LoVo (cell line): ENCODE data around the gene STIMATE.

Source experiments
- DNase-seq: peaks from one replicate; pipeline ENCODE4 v3.0.0-alpha.2; 2016; ENCODE audit warnings: low spot score

STIMATE gene

GRCh38 chr3:52865994-52866393 lies 31.4 kb downstream of the STIMATE start:
- no peak for DNase-seq

DNA sequence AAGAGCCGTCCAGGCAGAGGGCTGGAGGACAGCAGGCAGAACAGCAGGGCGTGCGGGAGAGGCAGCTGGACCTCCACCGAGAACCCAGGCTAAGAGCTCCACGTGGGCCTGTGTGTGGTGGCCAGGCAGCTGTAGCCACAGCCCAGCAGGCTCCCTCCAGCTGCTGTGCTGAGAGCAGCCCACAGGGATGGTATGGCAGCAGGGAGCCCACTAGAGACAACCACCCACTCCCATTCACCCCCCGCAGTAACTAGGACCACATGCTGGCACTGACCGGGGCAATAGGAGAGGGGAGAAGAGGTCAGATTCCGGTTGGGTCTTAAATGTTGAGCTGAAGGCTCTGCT lies 37.0 kb downstream of the STIMATE start:
- no peak for DNase-seq

GRCh38 chr3:52859686-52860423 lies 37.5 kb downstream of the STIMATE start:
- no peak for DNase-seq

DNA sequence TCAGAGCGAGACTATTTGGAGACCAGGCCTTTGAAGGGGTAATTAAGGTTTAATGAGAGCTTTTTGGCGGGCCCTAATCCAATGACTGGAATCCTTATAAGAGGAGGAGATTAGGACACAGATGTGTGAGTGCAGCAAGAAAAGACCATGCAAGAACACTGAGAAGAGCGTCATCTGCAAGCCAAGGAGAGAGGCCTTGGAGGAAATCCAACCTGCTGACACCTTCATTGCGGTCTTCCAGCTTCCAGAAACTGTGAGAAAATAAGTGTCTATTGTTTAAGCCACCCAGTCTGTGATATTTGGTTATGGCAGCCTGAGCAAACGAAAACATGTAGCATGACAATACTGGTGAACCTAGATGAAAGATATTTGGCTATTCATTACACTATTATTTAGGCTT lies 39.5 kb downstream of the STIMATE start:
- DNase-seq, result no peak

DNA sequence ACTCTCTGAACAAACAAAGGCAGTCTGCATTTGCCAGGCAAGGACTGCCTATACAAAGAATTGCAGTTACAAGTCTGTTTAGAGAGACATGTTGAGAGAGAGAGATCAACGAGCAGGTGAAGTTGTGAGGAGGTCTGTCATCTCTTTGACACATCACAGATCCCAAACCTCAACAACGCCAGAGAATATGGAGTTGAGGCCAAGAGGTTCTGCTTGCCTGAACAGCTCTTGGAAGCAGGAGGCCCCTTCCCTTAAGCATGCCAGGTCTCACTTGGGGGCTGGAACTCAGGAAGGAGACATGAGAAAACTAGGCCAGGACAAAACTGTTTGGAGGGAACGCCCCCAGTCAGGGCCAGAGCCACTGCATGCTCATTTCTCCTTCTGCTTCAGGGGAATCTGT lies 40.2 kb downstream of the STIMATE start:
- no peak for DNase-seq

GRCh38 chr3:52856666-52857065 lies 40.7 kb downstream of the STIMATE start:
- DNase-seq, result no peak

GRCh38 chr3:52854013-52854412 lies 43.3 kb downstream of the STIMATE start:
- no peak for DNase-seq

DNA sequence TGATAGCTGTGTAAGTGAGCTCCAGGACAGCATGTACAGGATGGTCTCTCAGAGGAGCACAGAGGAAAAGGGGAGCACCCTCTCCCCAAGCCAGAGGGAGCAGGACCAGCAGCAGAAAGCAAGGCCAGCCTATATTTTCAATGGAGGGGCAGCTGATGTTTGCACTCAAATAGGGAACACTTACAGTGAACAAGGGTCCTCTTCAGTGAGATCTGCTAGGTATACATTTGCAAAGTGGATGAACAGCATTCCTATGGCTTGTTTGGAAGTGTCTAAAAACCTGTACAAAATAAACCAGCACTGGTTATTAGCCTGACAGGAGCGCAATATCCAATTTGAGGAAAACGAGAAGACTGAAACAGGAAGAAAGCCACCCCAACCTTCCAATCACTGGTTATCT lies 44.9 kb downstream of the STIMATE start:
- DNase-seq, result no peak

DNA sequence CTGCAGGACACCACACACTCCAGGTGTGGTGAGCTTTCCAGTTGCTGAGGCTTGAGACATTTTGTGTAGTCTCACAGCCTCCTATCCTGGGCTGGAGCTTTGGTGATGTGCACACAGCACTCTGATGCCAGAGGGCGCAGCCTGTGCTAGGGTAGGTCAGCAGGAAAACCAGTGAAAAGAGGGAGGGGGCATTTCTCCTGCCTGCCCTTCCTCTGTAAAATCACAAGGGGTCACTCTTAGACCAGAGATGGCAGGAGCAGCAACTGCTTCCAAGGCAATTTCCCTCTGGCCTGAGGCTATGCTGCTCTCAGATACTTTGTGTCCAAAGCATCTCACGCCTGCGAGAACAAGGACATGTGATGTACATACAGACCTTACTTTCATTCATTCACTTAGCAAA lies 46.0 kb downstream of the STIMATE start:
- peak; percentile 6 for DNase-seq

DNA sequence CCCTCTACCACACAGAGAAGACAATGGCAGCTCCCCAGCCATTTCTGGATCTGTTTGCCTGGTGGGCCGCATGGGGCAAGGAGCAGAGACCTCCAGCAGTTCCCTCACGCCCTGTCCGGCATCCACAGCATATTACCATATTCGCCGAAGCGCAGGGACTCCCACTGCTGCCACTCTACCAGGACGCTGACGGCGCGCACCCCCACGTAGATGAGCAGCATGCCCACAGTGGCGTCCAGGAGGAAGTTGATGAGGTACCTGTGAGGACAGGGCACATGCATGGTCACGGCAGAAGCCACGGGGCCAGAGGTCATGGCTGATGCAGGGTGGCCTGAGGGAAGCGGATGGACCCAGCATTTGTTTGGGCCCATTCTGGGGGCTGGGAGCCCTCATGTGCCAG lies 47.7 kb downstream of the STIMATE start:
- no peak for DNase-seq

GRCh38 chr3:52848617-52849016 lies 48.7 kb downstream of the STIMATE start:
- no peak for DNase-seq

DNA sequence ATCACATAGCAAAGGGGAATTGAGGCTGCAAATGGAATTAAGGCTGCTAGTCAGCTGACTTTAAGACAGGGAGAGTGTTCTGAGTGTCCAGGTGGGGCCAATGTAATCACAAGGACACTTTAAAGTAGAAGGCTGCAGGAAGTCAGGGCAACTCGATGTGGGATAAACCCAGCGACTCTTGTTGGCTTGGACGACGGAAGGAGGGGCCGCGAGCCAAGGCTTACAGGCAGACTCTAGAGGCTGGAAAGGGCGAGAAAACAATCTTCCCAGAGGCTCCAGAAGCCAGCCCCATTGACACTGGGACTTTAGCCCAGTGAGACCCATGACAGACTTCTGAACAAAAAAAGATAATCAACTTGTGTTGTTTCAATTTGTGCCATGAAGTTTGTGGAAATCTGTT lies 49.6 kb downstream of the STIMATE start:
- DNase-seq, result no peak

- DNase-seq, result no peak
These were observed 50.1 kb downstream of the STIMATE start for GRCh38 chr3:52847241-52847640.

DNA sequence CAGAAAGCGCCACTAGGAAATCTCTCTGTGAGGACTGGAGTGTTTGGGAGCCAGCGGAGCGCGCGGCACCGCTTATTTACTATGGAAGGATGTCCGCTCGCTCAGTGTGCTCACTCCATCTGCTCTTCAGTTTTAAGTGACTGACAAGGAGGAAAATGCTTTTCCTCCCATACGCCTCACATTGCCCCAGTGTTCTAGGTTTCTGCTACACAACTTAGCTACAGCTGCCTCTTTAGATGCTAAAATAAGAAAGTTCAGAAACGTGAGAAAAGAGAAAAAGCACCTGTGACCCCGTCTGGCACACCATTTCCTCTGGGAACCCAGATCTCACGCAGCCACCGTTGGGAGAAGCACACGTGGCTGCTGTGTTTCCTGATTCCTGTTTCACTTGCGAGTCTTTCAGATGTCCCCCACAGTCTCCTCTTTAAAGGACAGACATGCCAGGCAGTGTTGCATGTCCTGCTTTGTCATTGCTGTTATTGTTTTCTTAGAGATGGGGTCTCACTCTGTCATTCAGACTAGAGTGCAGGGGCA lies 50.8 kb downstream of the STIMATE start:
- no peak for DNase-seq

DNA sequence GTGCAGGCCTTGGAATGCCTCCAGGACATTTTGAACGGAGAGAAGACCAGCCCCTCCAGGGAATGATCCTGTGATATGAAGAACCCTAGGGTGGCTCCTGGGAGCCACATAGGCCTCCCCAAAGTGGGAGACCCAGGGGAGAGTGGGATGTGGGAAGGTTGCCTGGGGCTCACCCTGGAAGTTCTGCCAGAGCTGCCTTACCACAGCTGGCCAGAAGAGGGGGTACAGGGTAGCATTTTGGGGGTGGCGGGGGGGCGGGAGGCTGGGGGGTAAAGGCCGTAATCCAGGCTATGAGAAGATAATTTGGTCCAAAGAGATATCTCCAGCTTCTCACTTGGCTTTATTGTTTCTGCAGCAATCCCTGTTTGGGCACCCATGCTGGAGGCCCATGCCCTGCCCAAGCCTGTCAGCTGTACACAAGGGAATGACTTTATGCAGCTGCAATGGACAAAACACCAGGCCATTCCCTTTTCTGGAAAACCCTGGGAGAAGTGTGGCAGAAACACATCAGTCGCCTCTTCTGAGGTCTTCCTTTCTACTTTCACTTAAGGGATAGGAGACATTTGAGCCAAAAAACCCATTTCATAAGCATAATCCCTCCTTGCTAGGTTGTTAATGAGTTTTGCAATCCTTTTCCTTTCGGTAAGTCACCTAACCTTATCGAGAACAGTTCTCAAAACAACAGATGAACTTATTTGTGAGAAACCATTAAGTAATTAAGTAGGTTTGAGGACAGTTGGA lies 51.5 kb downstream of the STIMATE start:
- DNase-seq, result no peak

DNA sequence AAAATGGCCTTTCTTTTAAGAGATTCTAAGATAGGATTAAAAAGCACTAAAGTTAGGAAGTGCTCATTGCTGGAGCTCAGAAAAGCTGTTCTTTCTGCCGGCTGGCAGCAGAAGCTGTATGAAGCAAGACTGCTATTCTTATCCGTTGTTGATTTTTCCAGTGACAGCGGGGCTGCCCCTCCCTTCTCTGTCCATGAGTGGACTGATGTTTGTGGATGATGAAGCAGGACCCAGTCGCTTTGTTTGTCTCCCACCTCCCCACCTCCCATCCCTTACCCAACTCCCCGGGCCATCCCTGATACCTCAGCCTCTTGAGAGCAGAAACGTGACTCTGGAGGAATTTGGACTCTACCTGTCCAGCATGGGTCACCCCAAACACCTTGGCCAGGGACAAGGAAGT lies 52.2 kb downstream of the STIMATE start:
- no peak for DNase-seq

DNA sequence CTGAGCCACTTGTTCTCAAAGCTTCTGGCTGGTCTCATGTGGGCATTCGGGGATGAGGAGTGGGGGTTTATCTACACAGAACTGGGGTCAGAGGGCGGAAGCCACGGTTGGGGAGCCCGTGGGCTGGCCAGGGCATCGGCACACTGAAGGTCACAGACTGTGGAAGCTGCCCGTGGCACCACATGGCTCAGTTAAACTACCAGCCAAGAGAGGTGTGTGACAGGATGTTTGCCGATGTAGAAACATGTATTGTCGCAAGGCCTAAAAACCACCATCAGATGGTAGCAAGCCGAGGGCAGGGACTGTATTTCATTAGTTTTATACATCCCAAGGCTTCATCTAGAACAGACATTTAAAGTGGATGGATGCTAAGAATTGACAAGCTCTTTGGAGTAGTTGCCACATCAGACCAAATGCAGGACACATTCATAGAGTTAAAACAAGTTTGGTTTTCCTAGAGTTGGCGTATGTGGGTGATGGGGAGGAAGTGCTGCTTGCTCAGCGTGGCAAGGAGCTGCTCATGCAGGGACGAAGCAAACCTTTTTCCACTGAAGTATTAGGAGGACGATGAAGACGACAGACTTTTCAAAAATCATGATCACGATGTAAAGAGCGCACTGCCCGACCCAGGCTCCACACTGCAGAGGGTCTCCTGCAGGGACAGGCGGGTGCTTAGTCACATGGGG lies 52.9 kb downstream of the STIMATE start:
- no peak for DNase-seq

DNA sequence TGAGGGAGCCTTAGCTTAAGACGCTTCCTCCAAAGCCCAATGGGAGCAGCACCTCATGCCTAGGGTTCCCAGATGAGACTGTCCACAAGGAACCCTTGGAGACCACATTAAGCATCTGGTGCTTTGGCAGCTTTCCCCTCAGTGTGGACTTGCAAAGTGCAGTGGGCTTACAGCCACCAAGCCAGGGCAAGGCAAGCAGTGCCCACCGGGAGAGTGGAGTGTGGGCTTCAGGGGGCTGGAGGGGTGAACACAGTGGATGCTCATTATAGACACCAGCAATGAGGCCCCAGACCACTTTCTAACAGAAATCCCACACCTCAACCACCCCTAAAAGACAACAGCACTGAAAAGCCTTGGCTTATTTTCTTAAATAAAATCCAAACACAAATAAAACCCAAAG lies 53.5 kb downstream of the STIMATE start:
- DNase-seq, result no peak

DNA sequence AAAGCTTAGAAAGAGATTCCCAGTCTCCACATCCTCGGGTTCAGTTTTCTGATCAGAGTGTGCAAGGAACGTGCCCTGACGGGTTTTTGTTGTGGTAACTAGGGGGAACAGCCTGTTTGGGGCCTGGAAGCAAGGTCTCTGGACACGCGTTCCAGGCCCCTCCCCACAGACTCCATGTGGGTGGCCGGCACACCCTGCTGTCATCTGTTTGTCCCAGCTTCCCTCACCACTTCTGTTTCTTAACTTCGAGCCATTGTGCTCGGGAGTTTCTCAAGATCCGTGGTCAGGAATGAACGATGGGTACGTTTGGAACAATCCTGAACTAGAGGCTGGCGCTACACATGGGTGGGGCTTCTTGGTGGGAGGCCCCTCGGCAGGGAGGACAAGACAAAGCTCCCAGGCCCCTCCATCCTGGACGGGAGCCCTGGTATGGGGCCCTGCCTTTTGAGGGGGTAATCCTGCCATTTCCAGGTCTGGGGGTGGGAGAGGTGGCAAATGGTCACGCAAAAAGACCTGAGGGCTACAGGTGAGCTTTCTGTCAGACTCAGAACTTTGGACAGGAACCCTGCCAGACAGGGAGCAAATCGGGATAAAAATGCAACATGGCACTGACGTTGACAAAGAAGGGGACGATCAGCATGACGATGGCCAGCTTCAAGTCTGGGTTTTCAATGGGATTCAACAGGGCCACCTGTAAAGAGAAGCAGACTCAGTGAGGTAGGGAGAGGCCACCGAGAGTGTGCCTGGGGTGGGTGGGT lies 54.1 kb downstream of the STIMATE start:
- no peak for DNase-seq

GRCh38 chr3:52842424-52842823 lies 54.9 kb downstream of the STIMATE start:
- DNase-seq, result no peak

- DNase-seq, result no peak
These were observed 55.4 kb downstream of the STIMATE start for GRCh38 chr3:52841981-52842340.

DNA sequence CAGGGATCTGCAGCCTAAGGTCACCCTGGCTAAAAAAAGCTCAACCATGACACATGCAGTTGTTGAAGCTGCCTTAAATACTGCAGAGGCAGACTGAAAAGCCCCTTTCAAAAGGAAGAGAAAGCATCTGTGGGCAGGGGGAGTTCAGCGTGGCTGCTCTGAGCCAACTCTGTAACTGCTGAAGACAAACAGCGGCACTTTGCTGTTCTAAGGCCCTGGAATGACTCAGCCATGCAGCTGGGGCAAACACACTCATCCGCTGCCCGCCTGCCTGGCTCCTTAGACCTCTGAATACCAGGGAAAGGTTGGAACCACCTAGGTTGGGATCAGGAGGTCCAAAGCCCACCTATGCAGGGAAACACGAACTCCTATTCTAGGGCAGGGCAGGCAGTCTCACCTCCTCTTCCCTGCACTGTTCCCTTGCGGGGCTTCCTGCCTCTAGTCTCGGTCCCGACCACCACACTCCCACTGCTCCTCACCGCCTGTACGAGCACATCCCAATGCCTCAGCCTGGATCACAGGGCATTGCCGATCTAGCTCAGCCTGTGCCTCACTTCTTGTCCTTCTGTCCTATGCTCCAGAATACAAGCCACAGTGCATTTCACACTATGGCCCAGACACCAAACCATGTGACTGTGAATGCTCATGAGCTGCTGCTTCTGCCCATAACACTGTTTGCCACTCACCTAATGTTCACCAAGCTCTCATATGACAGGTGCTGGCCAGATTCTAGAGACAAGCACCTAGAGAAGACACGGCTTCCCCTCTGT lies 56.0 kb downstream of the STIMATE start:
- no peak for DNase-seq
